ENCODE data around the gene FER.
"Not testable (repeated sequence)": the region's sequence is repeated elsewhere in the genome, so short reads cannot be mapped to it uniquely, and the experiment has no call there.

Gene FER

DNA sequence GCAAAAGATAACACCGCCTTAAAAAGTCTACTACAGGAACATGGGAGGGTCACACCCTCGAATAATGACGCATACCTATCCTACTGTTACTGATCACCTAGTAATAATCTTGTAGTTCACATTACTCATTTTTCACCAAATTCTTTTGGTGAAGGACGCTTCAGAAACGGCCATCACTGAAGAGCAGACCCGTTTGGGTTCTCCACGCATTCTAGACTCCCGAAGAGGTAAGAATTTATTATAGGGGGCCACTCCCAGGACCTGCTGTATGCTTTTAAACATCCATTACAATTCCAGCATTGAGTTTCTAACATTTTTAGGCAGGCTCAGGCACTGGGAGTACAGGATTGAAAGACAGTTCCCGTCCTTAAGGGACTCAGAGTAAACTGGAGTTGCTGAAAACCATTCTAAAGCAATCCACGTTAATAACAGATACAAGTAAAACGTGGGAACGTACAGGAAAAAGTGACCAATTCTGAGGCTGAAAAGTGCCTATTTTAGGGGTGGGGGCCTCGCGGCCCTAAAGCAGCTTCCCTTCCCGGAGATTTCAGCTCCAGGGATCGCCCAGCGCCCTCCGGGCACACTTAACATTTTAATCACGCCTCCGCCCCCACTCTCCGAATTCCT is at the start of gene FER:
FER (plus strand) TSS at position 124 of the 627 bp plus-strand sequence. CDS start 50,286 bp downstream, outside the sequence.
- no peak for DNase-seq (ENCODE audit: low read depth, low spot score)

DNA sequence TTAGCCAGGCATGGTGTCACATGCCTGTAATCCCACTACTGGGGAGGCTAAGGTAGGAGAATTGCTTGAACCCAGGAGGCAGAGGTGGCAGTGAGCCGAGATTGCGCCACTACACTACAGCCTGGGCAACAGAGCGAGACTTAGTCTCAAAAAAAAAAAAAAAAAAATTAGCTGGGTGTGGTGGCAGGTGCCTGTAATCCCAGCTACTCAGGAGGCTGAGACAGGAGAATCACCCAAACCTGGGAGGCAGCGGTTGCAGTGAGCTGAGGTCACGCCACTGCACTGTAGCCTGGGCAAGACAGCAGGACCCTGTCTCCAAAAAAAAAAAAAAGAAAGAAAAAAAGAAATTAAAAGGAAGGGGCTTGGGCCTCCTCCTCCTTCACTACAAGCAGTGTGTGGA is 47.3 kb upstream of the FER start:
- DNase-seq (ENCODE audit: low read depth, low spot score): not testable (repeated sequence)

GRCh38 chr5:108700930-108701329 is 46.8 kb upstream of the FER start:
- DNase-seq (ENCODE audit: low read depth, low spot score): no peak

GRCh38 chr5:108702546-108702945 is 45.2 kb upstream of the FER start:
- DNase-seq (ENCODE audit: low read depth, low spot score): no peak

DNA sequence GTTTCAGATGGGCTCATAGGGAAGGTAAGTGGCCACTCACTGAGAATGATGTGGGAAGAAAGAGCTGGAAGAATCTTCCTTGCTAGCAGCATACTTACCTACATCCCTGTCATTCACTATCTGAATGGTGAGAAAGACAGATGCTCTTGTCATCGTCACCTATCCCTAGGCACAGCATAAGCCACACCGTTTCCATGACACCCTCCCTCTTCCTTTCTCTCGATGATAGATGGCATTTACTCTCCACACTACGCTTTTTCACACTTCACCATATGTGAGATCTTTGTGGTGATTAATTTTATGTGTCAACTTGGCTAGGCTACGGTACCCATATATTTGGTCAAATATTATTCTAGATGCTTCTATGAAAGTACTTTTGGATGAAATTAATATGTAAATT is 44.4 kb upstream of the FER start:
- no peak for DNase-seq (ENCODE audit: low read depth, low spot score)

DNA sequence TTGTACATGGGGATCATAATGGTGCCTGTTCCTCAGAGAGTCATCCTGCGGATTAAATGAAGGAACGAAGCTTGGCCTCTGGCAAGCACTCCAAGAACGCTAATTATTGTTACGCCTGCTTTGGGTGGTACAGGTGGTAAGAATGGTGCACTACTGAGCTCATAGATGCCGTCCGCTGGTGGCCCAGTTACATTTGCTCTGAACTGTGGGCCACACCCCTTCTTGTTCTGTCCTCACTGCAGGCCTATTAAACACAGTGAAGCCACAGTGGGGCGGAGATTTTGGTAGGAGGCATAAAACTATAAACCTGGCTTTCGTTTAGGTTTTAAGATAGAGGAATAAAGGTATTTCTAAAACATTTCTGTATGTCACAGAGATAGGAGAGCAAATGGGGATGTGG is 40.6 kb upstream of the FER start:
- DNase-seq (ENCODE audit: low read depth, low spot score): no peak

- DNase-seq (ENCODE audit: low read depth, low spot score): no peak
Observed at GRCh38 chr5:108711898-108712297, 35.8 kb upstream of the FER start.

GRCh38 chr5:108715408-108715807 is 32.3 kb upstream of the FER start:
- DNase-seq (ENCODE audit: low read depth, low spot score): no peak

DNA sequence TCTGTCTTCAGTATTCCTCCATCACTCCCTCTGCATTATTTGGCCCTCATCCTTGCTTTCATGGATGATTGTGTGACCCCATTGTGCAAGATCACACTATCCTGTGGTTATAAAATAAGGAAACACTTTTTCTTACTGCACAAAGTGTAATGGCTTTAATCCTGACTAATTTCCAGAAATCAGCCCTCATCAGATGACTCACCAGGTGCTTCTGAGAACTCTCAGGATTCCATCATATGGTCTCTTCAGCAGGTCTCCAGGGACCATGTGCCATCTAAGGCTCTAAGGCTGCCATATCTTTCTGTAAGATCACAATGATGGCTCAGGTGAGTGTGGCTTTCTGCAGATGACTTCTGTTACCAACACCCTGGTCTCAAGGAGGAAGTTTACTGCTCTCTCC is 27.3 kb upstream of the FER start:
- DNase-seq (ENCODE audit: low read depth, low spot score): no peak

- DNase-seq (ENCODE audit: low read depth, low spot score): no peak
Observed at GRCh38 chr5:108726446-108727235, 21.1 kb upstream of the FER start.

GRCh38 chr5:108727236-108727650 is 20.5 kb upstream of the FER start:
- DNase-seq (ENCODE audit: low read depth, low spot score): no peak

- peak; percentile 78 for DNase-seq (ENCODE audit: low read depth, low spot score)
Observed at GRCh38 chr5:108727651-108728565, 19.8 kb upstream of the FER start.

DNA sequence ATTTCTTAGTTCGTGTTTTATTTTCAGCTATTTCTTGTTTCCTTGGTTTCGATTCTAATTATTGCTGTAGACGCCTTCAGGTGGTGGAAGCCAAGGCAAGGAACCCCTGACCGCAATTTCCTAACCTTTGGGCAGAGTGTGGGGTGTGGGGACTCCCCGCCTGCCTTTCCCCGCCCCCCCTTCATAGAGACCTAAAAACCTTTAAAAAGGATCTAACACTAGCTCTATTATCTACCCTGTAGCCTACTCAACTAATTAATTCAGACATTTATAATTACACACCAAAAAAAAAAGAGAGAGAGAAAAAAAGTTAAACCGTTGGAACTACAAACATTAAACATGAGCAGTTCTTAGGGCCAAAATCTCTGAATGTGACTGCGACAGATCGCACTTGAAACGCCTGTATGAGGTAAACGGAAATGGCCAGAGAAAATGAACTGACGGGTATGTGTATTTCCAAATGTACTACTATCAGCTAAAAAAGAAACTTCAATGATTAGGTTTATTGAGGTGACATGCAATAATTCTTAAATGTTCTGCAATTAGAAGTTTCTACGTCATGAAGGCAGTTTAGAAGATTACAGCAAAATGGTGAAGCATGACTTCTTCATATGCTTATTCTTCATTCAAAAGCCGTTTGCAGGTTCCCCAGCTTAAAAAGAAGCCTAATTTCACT is 19.0 kb upstream of the FER start:
- no peak for DNase-seq (ENCODE audit: low read depth, low spot score)

- DNase-seq (ENCODE audit: low read depth, low spot score): no peak
Observed at GRCh38 chr5:108729242-108729615, 18.5 kb upstream of the FER start.

DNA sequence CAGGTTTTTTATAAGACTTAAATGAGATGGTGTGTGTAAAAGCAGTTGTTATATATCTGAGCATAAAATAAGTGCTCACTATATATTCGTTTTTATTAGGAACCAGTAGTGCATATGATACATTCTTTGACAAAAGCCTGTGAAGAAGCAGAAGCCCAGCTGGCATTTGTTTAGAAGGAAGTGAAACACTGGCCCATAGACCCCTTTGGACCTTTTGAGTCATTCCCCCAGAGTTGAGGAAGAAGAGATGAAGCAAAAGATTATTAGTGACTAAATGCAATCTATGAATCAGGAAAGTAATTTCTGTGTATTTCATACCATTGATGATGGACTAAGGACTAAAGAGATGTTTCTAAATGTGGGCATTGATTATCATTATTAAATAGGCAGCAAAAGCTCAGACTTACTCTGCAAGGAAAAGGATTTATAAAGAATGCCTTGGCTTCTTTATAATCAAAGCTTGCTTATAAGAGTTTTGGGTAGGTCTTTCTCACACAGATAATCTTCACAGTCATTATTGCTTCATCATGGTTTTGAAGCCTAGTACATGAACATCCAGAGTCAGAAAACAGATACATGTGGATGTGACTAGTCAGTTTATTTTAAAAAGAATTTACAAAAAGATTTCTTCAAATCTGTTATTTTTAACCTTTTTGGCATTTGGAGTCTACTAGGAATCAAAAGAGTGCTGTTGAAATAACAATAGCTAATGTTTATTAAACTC is 16.9 kb upstream of the FER start:
- no peak for DNase-seq (ENCODE audit: low read depth, low spot score)

- DNase-seq (ENCODE audit: low read depth, low spot score): no peak
Observed at GRCh38 chr5:108735790-108736189, 11.9 kb upstream of the FER start.

DNA sequence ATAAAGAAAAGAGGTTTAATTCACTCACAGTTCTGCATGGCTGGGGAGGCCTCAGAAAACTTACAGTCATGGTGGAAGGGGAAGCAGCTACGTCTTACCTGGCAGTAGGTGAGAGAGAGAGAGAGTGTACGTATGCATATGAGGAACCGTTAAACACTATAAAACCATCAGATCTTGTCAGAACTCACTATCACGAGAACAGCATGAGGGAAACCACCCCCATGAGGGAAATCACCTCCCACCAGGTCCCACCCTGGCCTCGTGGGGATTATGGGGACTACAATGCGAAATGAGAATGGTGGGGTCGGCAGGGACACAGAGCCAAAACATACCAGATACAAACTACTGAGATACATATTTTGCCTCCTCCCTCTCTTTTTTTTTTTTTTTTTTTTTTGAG is 10.8 kb upstream of the FER start:
- no peak for DNase-seq (ENCODE audit: low read depth, low spot score)

GRCh38 chr5:108739376-108739775 is 8.3 kb upstream of the FER start:
- no peak for DNase-seq (ENCODE audit: low read depth, low spot score)

DNA sequence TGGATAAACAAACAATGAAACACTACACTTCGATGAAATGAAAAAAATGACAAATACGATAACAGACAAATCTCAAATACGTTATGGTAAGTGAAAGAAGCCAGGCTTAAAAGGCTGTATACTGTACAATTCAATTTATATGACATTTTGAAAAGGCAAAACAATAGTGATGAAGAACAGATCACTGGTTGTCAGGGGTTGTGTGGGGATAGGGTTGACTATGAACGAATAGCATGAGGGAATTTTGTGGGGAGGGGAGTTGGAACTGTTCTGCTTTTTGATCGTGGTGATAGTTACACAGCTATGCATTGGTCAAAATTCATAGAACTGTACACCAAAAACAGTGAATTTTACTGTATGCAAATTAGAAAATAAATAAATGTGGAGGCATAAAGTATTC is 7.8 kb upstream of the FER start:
- no peak for DNase-seq (ENCODE audit: low read depth, low spot score)

DNA sequence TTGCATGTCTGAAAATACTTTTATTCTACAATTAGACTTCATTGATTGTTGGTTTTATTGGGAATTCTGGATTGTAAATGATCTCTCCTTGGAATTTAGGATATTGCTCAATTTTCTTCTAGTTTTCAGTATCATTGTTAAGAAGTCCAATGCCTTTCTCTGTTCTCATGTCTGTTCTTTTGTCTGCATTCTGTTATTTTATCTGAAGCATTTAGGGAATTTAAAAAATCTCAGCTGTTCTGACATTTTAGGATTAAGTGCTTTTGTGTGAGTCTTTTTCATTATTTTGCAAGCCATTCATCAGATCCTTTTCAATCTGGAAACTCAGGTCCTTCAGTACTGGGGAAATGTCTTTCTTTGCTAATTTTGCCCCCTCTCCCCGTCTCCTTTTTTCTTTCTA is 4.4 kb upstream of the FER start:
- DNase-seq (ENCODE audit: low read depth, low spot score): no peak

- DNase-seq (ENCODE audit: low read depth, low spot score): no peak
Observed at GRCh38 chr5:108743846-108744245, 3.9 kb upstream of the FER start.

Measured in smooth muscle cell of the brain vasculature (primary cell).